Neutrophil (primary cell): ENCODE results near the gene BYSL.

Experiments used
- H3K27ac ChIP-seq: fragments of 200-600 bp; sonication (generic); 2 replicates; pipeline ENCODE4 v1.5.1; 2016; ENCODE audit warnings: mild to moderate bottlenecking, moderate library complexity
- H3K27me3 ChIP-seq: fragments of 200-600 bp; sonication (generic); 2 replicates; pipeline ENCODE4 v1.6.0; 2016; ENCODE audit warnings: mild to moderate bottlenecking
- H3K36me3 ChIP-seq: fragments of 200-600 bp; sonication (generic); 2 replicates; pipeline ENCODE4 v1.5.1; 2017
- H3K4me1 ChIP-seq, 2 experiments: fragments of 200-600 bp in 1 of 2; sonication (generic) in 1 of 2; 1 replicate in 1 of 2; 2 replicates in 1 of 2; pipeline versions ENCODE4 v1.5.1 to v1.6.1; 2013 to 2016; ENCODE audit warnings: low read depth in 1 of 2, low read length in 1 of 2, mild to moderate bottlenecking in 1 of 2, moderate library complexity in 1 of 2; ENCODE audit not compliant: control insufficient read depth in 1 of 2, insufficient read depth in 1 of 2
- H3K4me3 ChIP-seq, 2 experiments: fragments of 200-600 bp in 1 of 2; sonication (generic) in 1 of 2; 1 replicate in 1 of 2; 2 replicates in 1 of 2; pipeline ENCODE4 v1.5.1; 2013 to 2016; ENCODE audit warnings: low read depth in 1 of 2, low read length in 1 of 2, mild to moderate bottlenecking in 1 of 2, moderate library complexity in 1 of 2
- H3K9me3 ChIP-seq: fragments of 200-600 bp; sonication (generic); 2 replicates; pipeline ENCODE4 v1.5.1; 2016
- TF ChIP-seq, protein P1 (sequence below): fragments of 200-600 bp; sonication (generic); IDR thresholded peaks from 2 replicates; pipeline ENCODE4 v1.5.1; 2016; ENCODE audit warnings: antibody characterized with exemption

Gene BYSL

DNA sequence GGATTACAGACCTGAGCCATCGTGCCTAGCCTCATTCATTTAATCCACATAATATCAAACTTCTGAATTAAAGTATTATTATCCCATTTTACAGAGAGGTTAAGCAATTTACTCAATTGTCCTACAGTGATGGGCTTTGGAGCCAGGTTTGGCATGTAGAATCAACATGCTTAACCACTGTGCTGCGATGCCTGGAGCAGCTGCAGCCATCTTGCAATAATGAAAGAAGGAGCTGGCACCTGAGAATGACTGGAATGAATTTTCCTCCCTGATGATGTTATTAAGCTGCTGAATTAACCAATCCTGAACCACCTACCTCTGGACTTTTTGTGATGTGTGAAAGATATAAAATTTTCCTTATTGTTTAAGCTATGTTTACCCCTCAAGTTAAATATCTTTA lies 33.4 kb downstream of the BYSL start:
- Histone ChIP-seq H3K27me3 (no peaks in the 10 kb centered on the region), H3K27ac (no peak overlapping the region), H3K9me3 (no peaks in the 10 kb centered on the region), H3K36me3 (no peaks in the 10 kb centered on the region), H3K4me3 (no peak overlapping the region), H3K4me1 (no peaks in the 10 kb centered on the region)
- TF ChIP-seq, protein P1, sequence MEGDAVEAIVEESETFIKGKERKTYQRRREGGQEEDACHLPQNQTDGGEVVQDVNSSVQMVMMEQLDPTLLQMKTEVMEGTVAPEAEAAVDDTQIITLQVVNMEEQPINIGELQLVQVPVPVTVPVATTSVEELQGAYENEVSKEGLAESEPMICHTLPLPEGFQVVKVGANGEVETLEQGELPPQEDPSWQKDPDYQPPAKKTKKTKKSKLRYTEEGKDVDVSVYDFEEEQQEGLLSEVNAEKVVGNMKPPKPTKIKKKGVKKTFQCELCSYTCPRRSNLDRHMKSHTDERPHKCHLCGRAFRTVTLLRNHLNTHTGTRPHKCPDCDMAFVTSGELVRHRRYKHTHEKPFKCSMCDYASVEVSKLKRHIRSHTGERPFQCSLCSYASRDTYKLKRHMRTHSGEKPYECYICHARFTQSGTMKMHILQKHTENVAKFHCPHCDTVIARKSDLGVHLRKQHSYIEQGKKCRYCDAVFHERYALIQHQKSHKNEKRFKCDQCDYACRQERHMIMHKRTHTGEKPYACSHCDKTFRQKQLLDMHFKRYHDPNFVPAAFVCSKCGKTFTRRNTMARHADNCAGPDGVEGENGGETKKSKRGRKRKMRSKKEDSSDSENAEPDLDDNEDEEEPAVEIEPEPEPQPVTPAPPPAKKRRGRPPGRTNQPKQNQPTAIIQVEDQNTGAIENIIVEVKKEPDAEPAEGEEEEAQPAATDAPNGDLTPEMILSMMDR: no peak

- no peaks in the 10 kb centered on the region for H3K4me1 ChIP-seq
- no peak overlapping the region for H3K27ac ChIP-seq
- H3K27me3 ChIP-seq: no peaks in the 10 kb centered on the region
- H3K36me3 ChIP-seq: no peaks in the 10 kb centered on the region
- H3K4me3 ChIP-seq: no peak overlapping the region
- TF ChIP-seq, protein P1: no peak
- no peaks in the 10 kb centered on the region for H3K9me3 ChIP-seq
Measured at GRCh38 chr6:41955412-41955811, 34.1 kb downstream of the BYSL start.

GRCh38 chr6:41957117-41957516 lies 35.8 kb downstream of the BYSL start:
- no peaks in the 10 kb centered on the region for H3K27me3 ChIP-seq
- H3K9me3 ChIP-seq: no peaks in the 10 kb centered on the region
- H3K36me3 ChIP-seq: no peaks in the 10 kb centered on the region
- H3K4me3 ChIP-seq: no peak overlapping the region
- TF ChIP-seq, protein P1: no peak
- no peak overlapping the region for H3K27ac ChIP-seq
- H3K4me1 ChIP-seq: no peaks in the 10 kb centered on the region

GRCh38 chr6:41958022-41958856 lies 36.9 kb downstream of the BYSL start:
- TF ChIP-seq, protein P1: no peak
- H3K27me3 ChIP-seq: no peaks in the 10 kb centered on the region
- H3K4me1 ChIP-seq: no peaks in the 10 kb centered on the region
- no peak overlapping the region for H3K4me3 ChIP-seq
- H3K36me3 ChIP-seq: no peaks in the 10 kb centered on the region
- no peaks in the 10 kb centered on the region for H3K9me3 ChIP-seq
- H3K27ac ChIP-seq: no peak overlapping the region

GRCh38 chr6:41960028-41960427 lies 38.7 kb downstream of the BYSL start:
- no peak overlapping the region for H3K4me3 ChIP-seq
- H3K27me3 ChIP-seq: no peaks in the 10 kb centered on the region
- TF ChIP-seq, protein P1: no peak
- no peaks in the 10 kb centered on the region for H3K4me1 ChIP-seq
- H3K27ac ChIP-seq: no peak overlapping the region
- no peaks in the 10 kb centered on the region for H3K9me3 ChIP-seq
- no peaks in the 10 kb centered on the region for H3K36me3 ChIP-seq
